Measurements from ENCODE around the gene VPS45. TPM values are rescaled to one million over a fixed set of nuclear protein-coding genes. Genes with fewer than 3 reads are reported as not detected.

VPS45 gene
- total RNA-seq, 4 donors from 2014 or later, result 38.9 to 56.5 (median 44.9) TPM

GRCh38 chr1:150168960-150169601 lies 101.5 kb downstream of the VPS45 start:
- intact Hi-C loops (cut with DNase I), result loop anchor here (5.0 kb wide), 2 partner anchors 97 to 207 kb away; no protein-coding TSS in a partner anchor
- H3K36me3 ChIP-seq, result no peaks in the 10 kb centered on the region
- H3K4me1 ChIP-seq, result peaks cover 0 to 29% (median 24%) of the 10 kb centered on the region in 4 donors
- no peak overlapping the region for H3K4me3 ChIP-seq
- 19% methylated on average over 6 of the region's 6 CpGs for WGBS
- TF ChIP-seq CTCF (IDR thresholded peaks at IDR 0.05) (peak; percentile 81 to 94 (median 89)), EP300 (IDR thresholded peaks at IDR 0.05) (no peak), POLR2A (IDR thresholded peaks at IDR 0.05; ENCODE audit: low read depth) (no peak), POLR2AphosphoS5 (IDR thresholded peaks at IDR 0.05) (peak; percentile 76 to 83)
- DNase-seq (ENCODE audit: extremely low spot score), result no peak
- no peak overlapping the region for H3K27ac ChIP-seq (replicated peaks in 1 of 4)
- H3K9me3 ChIP-seq, result no peaks in the 10 kb centered on the region
- no peaks in the 10 kb centered on the region for H3K27me3 ChIP-seq

DNA sequence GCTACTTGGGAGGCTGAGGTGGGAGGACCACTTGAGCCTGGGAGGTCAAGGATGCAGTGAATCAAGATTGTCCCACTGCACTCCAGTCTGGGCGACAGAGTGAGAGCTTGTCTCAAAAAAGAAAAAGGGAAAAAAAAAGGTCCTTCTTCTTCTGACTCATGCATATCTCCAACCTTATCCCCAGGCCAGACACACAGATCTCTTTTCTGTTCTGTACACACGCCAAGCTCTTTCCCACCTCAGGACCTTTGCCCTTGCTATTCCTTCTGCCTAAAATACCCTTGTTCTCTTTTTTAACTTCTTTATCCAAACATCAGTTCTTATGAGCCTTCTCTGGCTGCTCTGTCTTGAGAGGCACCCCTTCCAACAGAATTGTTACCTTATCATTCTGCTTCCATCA lies 104.2 kb downstream of the VPS45 start:
- no peaks in the 10 kb centered on the region for H3K9me3 ChIP-seq
- intact Hi-C loops (cut with DNase I), result no loop called here
- no peak for TF ChIP-seq CTCF (IDR thresholded peaks at IDR 0.05)
- no peak for TF ChIP-seq EP300 (IDR thresholded peaks at IDR 0.05)
- no peak for TF ChIP-seq POLR2A (IDR thresholded peaks at IDR 0.05; ENCODE audit: low read depth)
- TF ChIP-seq POLR2AphosphoS5 (IDR thresholded peaks at IDR 0.05), result no peak
- no peak overlapping the region for H3K4me3 ChIP-seq
- H3K36me3 ChIP-seq, result no peaks in the 10 kb centered on the region
- DNase-seq (ENCODE audit: extremely low spot score), result no peak
- H3K27ac ChIP-seq (replicated peaks in 1 of 4), result no peak overlapping the region
- H3K4me1 ChIP-seq, result peaks cover 0 to 9% (median 5%) of the 10 kb centered on the region in 4 donors
- no peaks in the 10 kb centered on the region for H3K27me3 ChIP-seq
- WGBS, result 79% methylated on average over 2 of the region's 2 CpGs

- TF ChIP-seq POLR2A (IDR thresholded peaks at IDR 0.05; ENCODE audit: low read depth), result no peak
- TF ChIP-seq CTCF (IDR thresholded peaks at IDR 0.05), result no peak
- TF ChIP-seq EP300 (IDR thresholded peaks at IDR 0.05), result no peak
- TF ChIP-seq POLR2AphosphoS5 (IDR thresholded peaks at IDR 0.05), result no peak
- intact Hi-C loops (cut with DNase I), result no loop called here
- H3K27ac ChIP-seq (replicated peaks in 1 of 4), result no peak overlapping the region
These were observed 105.6 kb downstream of the VPS45 start for GRCh38 chr1:150173141-150173585.

DNA sequence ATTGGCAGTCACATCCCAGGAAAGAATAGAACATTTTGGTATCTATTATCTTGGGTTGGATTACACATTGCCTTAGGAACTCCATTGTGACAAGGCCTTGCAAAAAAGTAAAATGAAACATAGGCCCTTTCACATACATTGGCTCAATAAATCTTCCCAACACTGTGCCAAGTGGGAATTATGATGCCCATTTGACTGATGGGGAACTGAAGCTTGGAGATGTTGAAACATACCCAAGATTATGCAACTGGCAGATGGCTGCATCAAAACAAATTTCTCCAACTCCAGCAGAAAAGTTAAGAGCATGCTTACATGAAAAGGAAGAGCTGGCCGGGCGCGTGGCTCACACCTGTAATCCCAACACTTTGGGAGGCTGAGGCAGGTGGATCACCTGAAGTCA lies 109.0 kb downstream of the VPS45 start:
- intact Hi-C loops (cut with DNase I), result no loop called here
- no peaks in the 10 kb centered on the region for H3K36me3 ChIP-seq
- no peak for DNase-seq (ENCODE audit: extremely low spot score)
- H3K27me3 ChIP-seq, result no peaks in the 10 kb centered on the region
- TF ChIP-seq CTCF (IDR thresholded peaks at IDR 0.05), result no peak
- TF ChIP-seq POLR2A (IDR thresholded peaks at IDR 0.05; ENCODE audit: low read depth), result no peak
- TF ChIP-seq POLR2AphosphoS5 (IDR thresholded peaks at IDR 0.05), result no peak
- no peak for TF ChIP-seq EP300 (IDR thresholded peaks at IDR 0.05)
- H3K27ac ChIP-seq (replicated peaks in 1 of 4), result no peak overlapping the region
- 78% methylated on average over 3 of the region's 3 CpGs for WGBS
- H3K9me3 ChIP-seq, result no peaks in the 10 kb centered on the region
- H3K4me1 ChIP-seq, result no peaks in the 10 kb centered on the region
- no peak overlapping the region for H3K4me3 ChIP-seq

More at GRCh38 chr1:150173141-150173585, 105.6 kb downstream of the VPS45 start:
- 87% methylated on average over 3 of the region's 7 CpGs for WGBS
- no peak for DNase-seq (ENCODE audit: extremely low spot score)
- Histone ChIP-seq H3K9me3 (no peaks in the 10 kb centered on the region), H3K4me3 (no peak overlapping the region), H3K27me3 (no peaks in the 10 kb centered on the region), H3K36me3 (no peaks in the 10 kb centered on the region), H3K4me1 (peaks cover 0 to 9% (median 5%) of the 10 kb centered on the region in 4 donors)

DNA sequence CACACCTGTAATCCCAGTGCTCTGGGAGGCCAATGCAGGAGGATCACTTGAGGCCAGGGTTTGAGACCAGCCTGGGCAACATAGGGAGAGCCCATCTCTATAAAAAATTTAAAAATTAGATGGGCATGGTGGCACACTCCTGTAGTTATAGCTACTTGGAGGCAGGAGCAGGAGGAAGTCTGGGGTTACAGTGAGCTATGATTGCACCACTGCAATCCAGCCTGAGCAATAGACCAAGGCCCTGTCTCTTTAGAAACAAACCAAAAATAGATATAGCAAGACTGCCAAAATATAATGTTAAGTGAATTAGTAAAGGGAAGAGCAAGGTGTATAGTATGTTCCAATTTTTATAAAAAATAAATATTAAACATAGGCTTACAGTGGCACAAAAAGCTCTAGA lies 111.0 kb downstream of the VPS45 start:
- intact Hi-C loops (cut with DNase I), result no loop called here
- Histone ChIP-seq H3K9me3 (no peaks in the 10 kb centered on the region), H3K27ac (replicated peaks in 1 of 4) (no peak overlapping the region), H3K27me3 (no peaks in the 10 kb centered on the region), H3K4me1 (no peaks in the 10 kb centered on the region), H3K36me3 (no peaks in the 10 kb centered on the region), H3K4me3 (no peak overlapping the region)
- TF ChIP-seq CTCF (IDR thresholded peaks at IDR 0.05), result no peak
- TF ChIP-seq POLR2AphosphoS5 (IDR thresholded peaks at IDR 0.05), result no peak
- no peak for TF ChIP-seq POLR2A (IDR thresholded peaks at IDR 0.05; ENCODE audit: low read depth)
- no peak for TF ChIP-seq EP300 (IDR thresholded peaks at IDR 0.05)
- DNase-seq (ENCODE audit: extremely low spot score), result no peak
